Activated T-cell treated with anti-CD3 and anti-CD28 coated beads, Interleukin-2, amount 50 U/mL, for 24 hours (primary cell): ENCODE measurements around the gene ZNF506.

Experiments used
- DNase-seq: peaks from one replicate; pipeline ENCODE4 v3.0.0-alpha.2; 2020
- H3K27ac Mint-ChIP-seq: 2 replicates; pipeline ENCODE4 v1.8.0; 2020; ENCODE audit warnings: mild to moderate bottlenecking, mixed read lengths
- H3K27me3 Mint-ChIP-seq: 2 replicates; pipeline ENCODE4 v1.8.0; 2020; ENCODE audit warnings: mixed read lengths
- H3K36me3 Mint-ChIP-seq: 2 replicates; pipeline ENCODE4 v1.8.0; 2020; ENCODE audit warnings: low read depth, mixed read lengths
- H3K4me1 Mint-ChIP-seq: 2 replicates; pipeline ENCODE4 v1.8.0; 2020; ENCODE audit warnings: low read depth, mixed read lengths
- H3K4me3 Mint-ChIP-seq: 2 replicates; pipeline ENCODE4 v1.8.0; 2020; ENCODE audit warnings: mild to moderate bottlenecking, moderate library complexity, mixed read lengths
- H3K9me3 Mint-ChIP-seq: 2 replicates; pipeline ENCODE4 v1.8.0; 2020; ENCODE audit warnings: mixed read lengths

The ZNF506 gene

GRCh38 chr19:19758164-19758563 lies 63.4 kb downstream of the ZNF506 start:
- DNase-seq: no peak
- Mint-ChIP-seq H3K27me3 (no peaks in the 10 kb centered on the region), H3K36me3 (peaks cover 6% of the 10 kb centered on the region), H3K4me1 (no peaks in the 10 kb centered on the region), H3K27ac (no peak overlapping the region), H3K4me3 (no peak overlapping the region), H3K9me3 (peaks cover 2% of the 10 kb centered on the region)

- no peak for DNase-seq
- Mint-ChIP-seq H3K36me3 (no peaks in the 10 kb centered on the region), H3K4me3 (no peak overlapping the region), H3K9me3 (peaks cover 2% of the 10 kb centered on the region), H3K4me1 (no peaks in the 10 kb centered on the region), H3K27me3 (no peaks in the 10 kb centered on the region), H3K27ac (no peak overlapping the region)
Observed at GRCh38 chr19:19752760-19753403, 68.7 kb downstream of the ZNF506 start.

- H3K4me1 Mint-ChIP-seq: no peaks in the 10 kb centered on the region
- no peaks in the 10 kb centered on the region for H3K27me3 Mint-ChIP-seq
- no peaks in the 10 kb centered on the region for H3K36me3 Mint-ChIP-seq
- no peak for DNase-seq
- no peaks in the 10 kb centered on the region for H3K9me3 Mint-ChIP-seq
- H3K4me3 Mint-ChIP-seq: no peak overlapping the region
- H3K27ac Mint-ChIP-seq: no peak overlapping the region
Observed at GRCh38 chr19:19751846-19752245, 69.7 kb downstream of the ZNF506 start.

GRCh38 chr19:19750842-19751790 lies 70.4 kb downstream of the ZNF506 start:
- no peak for DNase-seq
- Mint-ChIP-seq H3K9me3 (no peaks in the 10 kb centered on the region), H3K4me1 (no peaks in the 10 kb centered on the region), H3K27ac (no peak overlapping the region), H3K27me3 (no peaks in the 10 kb centered on the region), H3K36me3 (no peaks in the 10 kb centered on the region), H3K4me3 (no peak overlapping the region)

- Mint-ChIP-seq H3K27me3 (no peaks in the 10 kb centered on the region), H3K9me3 (no peaks in the 10 kb centered on the region), H3K4me3 (no peak overlapping the region), H3K27ac (no peak overlapping the region), H3K4me1 (no peaks in the 10 kb centered on the region), H3K36me3 (no peaks in the 10 kb centered on the region)
- DNase-seq: no peak
Observed at GRCh38 chr19:19749908-19750841, 71.4 kb downstream of the ZNF506 start.

GRCh38 chr19:19749117-19749907 lies 72.2 kb downstream of the ZNF506 start:
- H3K27ac Mint-ChIP-seq: no peak overlapping the region
- no peak overlapping the region for H3K4me3 Mint-ChIP-seq
- DNase-seq: no peak
- no peaks in the 10 kb centered on the region for H3K36me3 Mint-ChIP-seq
- H3K9me3 Mint-ChIP-seq: no peaks in the 10 kb centered on the region
- H3K27me3 Mint-ChIP-seq: no peaks in the 10 kb centered on the region
- H3K4me1 Mint-ChIP-seq: no peaks in the 10 kb centered on the region

- Mint-ChIP-seq H3K9me3 (no peaks in the 10 kb centered on the region), H3K36me3 (no peaks in the 10 kb centered on the region), H3K27me3 (no peaks in the 10 kb centered on the region), H3K4me1 (no peaks in the 10 kb centered on the region), H3K27ac (no peak overlapping the region), H3K4me3 (no peak overlapping the region)
- DNase-seq: no peak
Observed at GRCh38 chr19:19748249-19748938, 73.2 kb downstream of the ZNF506 start.

- Mint-ChIP-seq H3K27ac (no peak overlapping the region), H3K36me3 (no peaks in the 10 kb centered on the region), H3K4me1 (no peaks in the 10 kb centered on the region), H3K4me3 (no peak overlapping the region), H3K9me3 (no peaks in the 10 kb centered on the region), H3K27me3 (no peaks in the 10 kb centered on the region)
- no peak for DNase-seq
Observed at GRCh38 chr19:19747357-19748220, 74.0 kb downstream of the ZNF506 start.

GRCh38 chr19:19746286-19747213 lies 75.0 kb downstream of the ZNF506 start:
- no peaks in the 10 kb centered on the region for H3K27me3 Mint-ChIP-seq
- H3K4me1 Mint-ChIP-seq: no peaks in the 10 kb centered on the region
- no peak overlapping the region for H3K27ac Mint-ChIP-seq
- no peaks in the 10 kb centered on the region for H3K9me3 Mint-ChIP-seq
- H3K36me3 Mint-ChIP-seq: no peaks in the 10 kb centered on the region
- no peak overlapping the region for H3K4me3 Mint-ChIP-seq
- DNase-seq: no peak

- no peak for DNase-seq
- Mint-ChIP-seq H3K36me3 (no peaks in the 10 kb centered on the region), H3K4me1 (no peaks in the 10 kb centered on the region), H3K9me3 (no peaks in the 10 kb centered on the region), H3K4me3 (no peak overlapping the region), H3K27me3 (no peaks in the 10 kb centered on the region), H3K27ac (no peak overlapping the region)
Observed at GRCh38 chr19:19745496-19746285, 75.9 kb downstream of the ZNF506 start.

- no peak overlapping the region for H3K27ac Mint-ChIP-seq
- H3K9me3 Mint-ChIP-seq: no peaks in the 10 kb centered on the region
- H3K36me3 Mint-ChIP-seq: no peaks in the 10 kb centered on the region
- H3K27me3 Mint-ChIP-seq: no peaks in the 10 kb centered on the region
- H3K4me3 Mint-ChIP-seq: no peak overlapping the region
- no peaks in the 10 kb centered on the region for H3K4me1 Mint-ChIP-seq
- no peak for DNase-seq
Observed at GRCh38 chr19:19744641-19745040, 76.9 kb downstream of the ZNF506 start.
